IMR-90 (cell line): ENCODE results near the gene RALGPS1. TPM values are rescaled to one million over a fixed set of nuclear protein-coding genes. Genes with fewer than 3 reads are reported as not detected.

Source experiments
- ATAC-seq: fragments of 200-7000 bp; cut with Tn5 transposase; 2 replicates; pipeline ENCODE4 v1.9.1; 2020; ENCODE audit warnings: low read depth, mild to moderate bottlenecking, moderate library complexity
- BruUV-seq: library from RNA; stranded (reverse); fragments of 400-500 nt; replicated peaks from 2 replicates; lab custom pipeline; 2021; lab: Mats Ljungman, UMichigan
- CTCF ChIA-PET: fragments of 300-600 bp; formaldehyde crosslinking; extraction: SDS; loops from one replicate; lab custom pipeline; 2021; ENCODE audit warnings: antibody characterized with exemption; lab: Yijun Ruan, JAX
- POLR2A ChIA-PET: fragments of 300-600 bp; sonication (Branson Sonifier 250); formaldehyde crosslinking; loops from one replicate; lab custom pipeline; 2022; ENCODE audit warnings: antibody characterized with exemption; ENCODE audit not compliant: unreplicated experiment; lab: Charles Lee
- DNase-seq: peaks from one replicate; pipeline ENCODE4 v3.0.0; 2013
- H2AFZ ChIP-seq: replicated peaks from 2 replicates; pipeline ENCODE3; 2013; ENCODE audit warnings: low read length, mild to moderate bottlenecking; ENCODE audit not compliant: poor library complexity
- H2AK5ac ChIP-seq: 2 replicates; pipeline ENCODE4 v1.6.1; 2013; ENCODE audit warnings: low read depth, low read length, inconsistent platforms
- H2AK9ac ChIP-seq: replicated peaks from 2 replicates; pipeline ENCODE3; 2013; ENCODE audit warnings: mild to moderate bottlenecking, low read depth, low read length, moderate library complexity; ENCODE audit not compliant: poor library complexity
- H2BK120ac ChIP-seq: 2 replicates; pipeline ENCODE4 v1.6.1; 2013; ENCODE audit warnings: low read depth, low read length, inconsistent platforms
- H2BK15ac ChIP-seq: 3 replicates; pipeline ENCODE4 v1.6.1; 2013; ENCODE audit warnings: low read depth, low read length, inconsistent platforms
- H2BK20ac ChIP-seq: 2 replicates; pipeline ENCODE4 v1.6.1; 2013; ENCODE audit warnings: low read depth, mild to moderate bottlenecking, inconsistent platforms, low read length, moderate library complexity
- H2BK5ac ChIP-seq: 2 replicates; pipeline ENCODE4 v1.6.1; 2013; ENCODE audit warnings: mild to moderate bottlenecking, low read depth, low read length, inconsistent platforms; ENCODE audit not compliant: poor library complexity, severe bottlenecking
- H3K14ac ChIP-seq: replicated peaks from 2 replicates; pipeline ENCODE4 v1.6.1; 2013; ENCODE audit warnings: low read depth, low read length, inconsistent platforms
- H3K18ac ChIP-seq: 2 replicates; pipeline ENCODE4 v1.6.1; 2013; ENCODE audit warnings: low read depth, low read length, control low read depth
- H3K23ac ChIP-seq: 2 replicates; pipeline ENCODE4 v1.6.1; 2013; ENCODE audit warnings: low read depth, low read length, inconsistent platforms
- H3K27ac ChIP-seq: 2 replicates; pipeline ENCODE4 v1.5.1; 2013; ENCODE audit warnings: mild to moderate bottlenecking, control low read depth, low read length; ENCODE audit not compliant: insufficient read depth
- H3K27me3 ChIP-seq: 2 replicates; pipeline ENCODE4 v1.6.1; 2013; ENCODE audit warnings: low read length; ENCODE audit not compliant: control insufficient read depth, insufficient read depth
- H3K36me3 ChIP-seq: 2 replicates; pipeline ENCODE4 v1.6.1; 2013; ENCODE audit warnings: low read length, mixed read lengths; ENCODE audit not compliant: control insufficient read depth, insufficient read depth
- H3K4ac ChIP-seq: 2 replicates; pipeline ENCODE4 v1.6.1; 2013; ENCODE audit warnings: low read depth, low read length, inconsistent platforms
- H3K4me1 ChIP-seq: 2 replicates; pipeline ENCODE4 v1.6.1; 2013; ENCODE audit warnings: low read length, mixed read lengths; ENCODE audit not compliant: control insufficient read depth, insufficient read depth
- H3K4me2 ChIP-seq: 2 replicates; pipeline ENCODE4 v1.6.1; 2013; ENCODE audit warnings: low read depth, mild to moderate bottlenecking, control low read depth, low read length, moderate library complexity
- H3K4me3 ChIP-seq: 2 replicates; pipeline ENCODE4 v1.5.1; 2013; ENCODE audit warnings: low read depth, mild to moderate bottlenecking, control low read depth, low read length, moderate library complexity; ENCODE audit not compliant: insufficient read depth
- H3K56ac ChIP-seq: 2 replicates; pipeline ENCODE4 v1.6.1; 2013; ENCODE audit warnings: low read length, inconsistent platforms; ENCODE audit not compliant: insufficient read depth; ENCODE audit errors: extremely low read depth
- H3K79me1 ChIP-seq, 2 experiments: 2 replicates each; pipeline ENCODE4 v1.6.1; 2013; ENCODE audit warnings: low read length in 2 of 2, inconsistent platforms in 1 of 2, low read depth in 1 of 2
- H3K9ac ChIP-seq: 2 replicates; pipeline ENCODE4 v1.6.1; 2013; ENCODE audit warnings: low read depth, low read length, control low read depth
- H3K9me1 ChIP-seq: 2 replicates; pipeline ENCODE4 v1.6.1; 2013; ENCODE audit warnings: low read length, inconsistent platforms; ENCODE audit not compliant: insufficient read depth
- H3K9me3 ChIP-seq: 2 replicates; pipeline ENCODE4 v1.6.1; 2013; ENCODE audit warnings: low read length; ENCODE audit not compliant: control insufficient read depth, insufficient read depth
- H4K20me1 ChIP-seq: 2 replicates; pipeline ENCODE4 v1.6.1; 2013; ENCODE audit warnings: low read length, inconsistent platforms; ENCODE audit not compliant: insufficient read depth
- H4K5ac ChIP-seq: 2 replicates; pipeline ENCODE4 v1.6.1; 2013; ENCODE audit warnings: mild to moderate bottlenecking, low read depth, low read length, control low read depth
- H4K8ac ChIP-seq, 2 experiments: 2 replicates each; pipeline ENCODE4 v1.6.1; 2013; ENCODE audit warnings: low read depth in 2 of 2, low read length in 2 of 2, control low read depth in 1 of 2, inconsistent platforms in 1 of 2
- H4K91ac ChIP-seq: 2 replicates; pipeline ENCODE4 v1.6.1; 2013; ENCODE audit warnings: low read depth, low read length, inconsistent platforms; ENCODE audit not compliant: insufficient read depth
- BHLHE40 ChIP-seq: fragments of 150-350 bp; IDR thresholded peaks from 2 replicates; pipeline ENCODE4 v1.6.1; 2016; ENCODE audit warnings: mild to moderate bottlenecking, low read depth, low read length
- CEBPB ChIP-seq: IDR thresholded peaks from 2 replicates; pipeline ENCODE4 v1.6.1; 2012; ENCODE audit warnings: low read depth, low read length, improper control_type of control experiment
- CHD1 ChIP-seq: IDR thresholded peaks from 2 replicates; pipeline ENCODE4 v1.6.1; 2012; ENCODE audit warnings: low read depth, low read length, improper control_type of control experiment
- ELK1 ChIP-seq: fragments of 150-350 bp; IDR thresholded peaks from 2 replicates; pipeline ENCODE4 v1.6.1; 2016; ENCODE audit warnings: low read depth, mild to moderate bottlenecking, low read length, moderate library complexity, borderline replicate concordance
- POLR2A ChIP-seq: IDR thresholded peaks from 2 replicates; pipeline ENCODE4 v1.6.1; 2012; ENCODE audit warnings: mild to moderate bottlenecking, low read depth, low read length
- RAD21 ChIP-seq: IDR thresholded peaks from 2 replicates; pipeline ENCODE4 v1.6.1; 2012; ENCODE audit warnings: low read length, improper control_type of control experiment
- RFX5 ChIP-seq: IDR thresholded peaks from 2 replicates; pipeline ENCODE4 v1.8.0; 2012; ENCODE audit warnings: low read depth, mild to moderate bottlenecking, low read length, moderate library complexity
- USF2 ChIP-seq: fragments of 150-350 bp; IDR thresholded peaks from 2 replicates; pipeline ENCODE4 v1.6.1; 2017; ENCODE audit warnings: mild to moderate bottlenecking, antibody characterized with exemption, low read length, low read depth
- WGBS, 2 experiments: methylation state at CpG; one replicate each; pipeline versions ENCODE4 v1.1.5 to v1.1.7; 2013; ENCODE audit warnings: missing lambda C conversion rate in 2 of 2; ENCODE audit not compliant: insufficient read length in 1 of 2; ENCODE audit errors: extremely low coverage in 2 of 2; 5-methylcytosine and 5-hydroxymethylcytosine counted together
- dilution Hi-C: fragments of 300-500 bp; cut with HindIII; formaldehyde crosslinking; loops from one replicate; pipeline ENCODE4 v1.14.3; 2018; ENCODE audit warnings: low sequenced_read_pairs; ENCODE audit not compliant: unreplicated experiment
- in situ Hi-C: fragments of 300-500 bp; cut with MboI; formaldehyde crosslinking; loops from 3 replicates; pipeline ENCODE4 v1.14.3; 2019; ENCODE audit warnings: low sequenced_read_pairs, inconsistent platforms, mixed read lengths
- intact Hi-C: fragments of 100-400 bp; cut with micrococcal nuclease; formaldehyde crosslinking; loops from 2 replicates; pipeline ENCODE4 v1.10.0; 2022
- polyA plus RNA-seq, 3 experiments: library from polyadenylated mRNA; depleted of rRNA; stranded (reverse); fragments of >200 nt; gene quantifications; 2 replicates each; pipeline ENCODE4 v1.2.3, GENCODE V29; 2012; ENCODE audit warnings: low replicate concordance in 1 of 3
- total RNA-seq: library from RNA; depleted of rRNA; stranded (reverse); fragments of >200 nt; gene quantifications from 2 replicates; pipeline ENCODE4 v1.2.3, GENCODE V29; 2012

The RALGPS1 gene
- total and polyA plus RNA-seq, 2 of the 4 experiments (the other 2 are of a cell fraction), result 0.90 to 2.8 TPM

GRCh38 chr9:127018935-127019334 is 104.4 kb downstream of the RALGPS1 start:
- Histone ChIP-seq H4K20me1 (no peaks in the 10 kb centered on the region), H2AFZ (no peak overlapping the region), H3K56ac (no peak overlapping the region), H2BK120ac (no peak overlapping the region), H3K9me1 (peaks cover 9% of the 10 kb centered on the region; the same call in 1 of the 2 replicates), H3K4ac (no peak overlapping the region), H3K4me1 (peaks cover 13% of the 10 kb centered on the region), H3K79me1 (0 out of 4 replicates have a peak, but pooled peaks cover 0 to 4% of the 10 kb centered on the region in 2 experiments), H2BK5ac (no peak overlapping the region), H4K5ac (no peak overlapping the region), H3K9me3 (no peaks in the 10 kb centered on the region), H3K36me3 (no peaks in the 10 kb centered on the region), H3K4me2 (no peak overlapping the region), H3K14ac (no peak overlapping the region), H2AK5ac (no peak overlapping the region), H3K23ac (no peak overlapping the region), H3K27me3 (no peaks in the 10 kb centered on the region; the same call in 1 of the 2 replicates), H2BK15ac (no peak overlapping the region), H2AK9ac (no peak overlapping the region), H3K18ac (no peak overlapping the region), H3K9ac (no peak overlapping the region), H3K27ac (no peak overlapping the region), H4K91ac (no peak overlapping the region), H3K4me3 (no peak overlapping the region), H4K8ac (no peak overlapping the region), H2BK20ac (no peak overlapping the region)
- ChIA-PET POLR2A (no interaction called here), CTCF (no interaction called here)
- ATAC-seq (no peak), DNase-seq (peak; percentile 49)
- intact Hi-C loops, result no loop called here
- TF ChIP-seq RAD21 (no peak), USF2 (no peak), CHD1 (no peak), POLR2A (no peak), CEBPB (peak; percentile 66), ELK1 (no peak), BHLHE40 (no peak), RFX5 (no peak)
- no CpG with 5 or more reads among the region's 2 CpGs for WGBS, 2 experiments
- in situ Hi-C loops, result no loop called here
- no TSS peak for BruUV-seq
- dilution Hi-C loops, result no loop called here
